GM10266 (cell line): ENCODE data around the gene DBN1.

ENCODE experiments used
- DNase-seq: peaks from one replicate; pipeline ENCODE4 v3.0.0; 2012; ENCODE audit errors: extremely low spot score
- CTCF ChIP-seq: IDR thresholded peaks from 2 replicates; pipeline ENCODE4 v1.5.1; 2012; ENCODE audit warnings: mild to moderate bottlenecking, low read depth; ENCODE audit not compliant: control insufficient read depth, insufficient read depth; ENCODE audit errors: missing control alignments

DBN1 gene

GRCh38 chr5:177446200-177447065, 27.0 kb downstream of the DBN1 start, which contains the start of gene PRR7:
TSS of gene PRR7 (plus strand) at chr5:177446814. CDS start at chr5:177455068, 8,254 bp downstream.
- peak; percentile 36 for TF ChIP-seq CTCF
- peak; percentile 91 for DNase-seq

GRCh38 chr5:177445917-177446199, 27.6 kb downstream of the DBN1 start:
- no peak for TF ChIP-seq CTCF

GRCh38 chr5:177445052-177445916, 28.1 kb downstream of the DBN1 start:
- DNase-seq: no peak
- no peak for TF ChIP-seq CTCF

More at GRCh38 chr5:177445917-177446199, 27.6 kb downstream of the DBN1 start:
- no peak for DNase-seq

GRCh38 chr5:177444106-177445051, 29.1 kb downstream of the DBN1 start:
- no peak for TF ChIP-seq CTCF
- DNase-seq: peak; percentile 61

GRCh38 chr5:177443144-177443983, 30.1 kb downstream of the DBN1 start:
- DNase-seq: no peak
- no peak for TF ChIP-seq CTCF

- no peak for DNase-seq
- TF ChIP-seq CTCF: no peak
These were observed 31.2 kb downstream of the DBN1 start for GRCh38 chr5:177442066-177442826.
